HG03565 (cell line): ENCODE measurements around the gene FBXL17.
A peak's percentile ranks its signal among the peaks of the same experiment; 100 is the strongest.

Source experiments
- ATAC-seq: cut with Tn5 transposase; IDR thresholded peaks from one replicate; pipeline ENCODE4 v1.9.1; 2021; ENCODE audit warnings: mild to moderate bottlenecking, moderate library complexity; ENCODE audit not compliant: unreplicated experiment

FBXL17 gene

GRCh38 chr5:107830750-107831149, 551.1 kb downstream of the FBXL17 start:
- ATAC-seq = no peak

DNA sequence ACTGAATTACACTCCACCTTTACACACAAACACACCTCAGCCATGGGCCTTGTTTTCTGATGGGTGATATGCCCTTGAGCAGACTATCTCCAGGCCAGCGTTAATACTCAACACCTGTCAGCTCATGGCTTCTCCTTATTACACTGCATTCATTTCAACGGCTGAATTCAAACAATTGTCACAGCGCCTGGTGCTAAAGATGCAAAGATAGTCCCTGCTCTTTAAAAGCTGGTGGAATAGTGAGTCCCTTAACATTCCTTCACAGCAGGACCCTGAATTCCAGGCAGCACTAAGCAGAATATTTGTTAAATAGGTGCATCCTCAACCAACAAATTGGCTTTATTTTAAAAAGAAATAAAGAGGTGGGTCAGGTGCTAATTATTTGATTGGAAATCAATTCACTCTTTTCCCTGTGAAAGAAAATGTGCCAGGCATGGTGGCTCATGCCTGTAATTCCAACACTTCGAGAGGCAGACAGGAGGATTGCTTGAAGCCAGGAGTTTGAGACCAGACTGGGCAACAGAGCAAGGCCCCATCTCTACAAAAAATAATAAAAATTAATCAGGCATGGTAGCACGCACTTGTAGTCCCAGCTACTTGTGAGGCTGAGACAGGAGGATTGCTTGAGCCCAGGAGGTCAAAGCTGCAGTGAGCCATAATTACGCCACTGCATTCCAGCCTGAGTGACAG, 555.4 kb downstream of the FBXL17 start:
- ATAC-seq = no peak

DNA sequence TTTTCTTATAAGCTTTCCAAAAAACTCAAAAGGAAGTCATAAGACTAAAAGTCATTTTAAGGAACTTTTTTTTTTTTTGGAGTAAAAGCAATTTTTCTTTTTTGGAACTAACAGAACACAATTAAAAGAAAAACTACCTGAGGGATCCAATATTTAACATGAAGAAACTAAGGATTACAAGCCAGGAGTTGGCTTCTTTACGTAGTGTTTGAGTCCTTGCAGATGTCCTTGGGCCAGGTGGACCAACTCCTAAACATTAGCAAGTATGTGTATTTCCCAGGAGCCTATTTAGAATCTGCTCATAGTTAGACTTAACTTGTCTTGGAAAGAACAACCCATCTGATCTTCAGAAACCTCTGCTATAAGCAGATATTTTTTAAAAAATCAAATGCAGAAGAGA, 557.1 kb downstream of the FBXL17 start:
- no peak for ATAC-seq

GRCh38 chr5:107821288-107821687, 560.6 kb downstream of the FBXL17 start:
- no peak for ATAC-seq

GRCh38 chr5:107820429-107820828, 561.5 kb downstream of the FBXL17 start:
- ATAC-seq = no peak

- no peak for ATAC-seq
Observed at GRCh38 chr5:107817951-107818350, 563.9 kb downstream of the FBXL17 start.

DNA sequence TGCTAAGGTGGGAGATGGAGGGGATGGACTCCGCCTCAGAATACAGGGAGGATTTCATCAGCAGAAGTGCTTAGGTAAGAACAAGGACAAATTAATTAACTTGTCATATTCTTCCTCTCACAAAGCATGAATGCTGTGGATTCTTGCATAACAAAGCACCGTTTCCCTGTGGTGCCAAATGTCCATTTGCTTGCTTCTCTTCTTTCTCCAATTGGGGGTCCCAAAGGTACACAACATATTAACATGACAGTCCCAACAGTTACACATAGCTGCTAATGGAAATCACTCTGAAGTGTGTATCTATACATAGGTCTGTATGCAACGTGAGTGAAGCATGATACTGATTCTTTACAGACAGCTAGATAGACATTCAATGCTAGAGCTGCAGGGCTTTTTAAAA, 564.5 kb downstream of the FBXL17 start:
- no peak for ATAC-seq

DNA sequence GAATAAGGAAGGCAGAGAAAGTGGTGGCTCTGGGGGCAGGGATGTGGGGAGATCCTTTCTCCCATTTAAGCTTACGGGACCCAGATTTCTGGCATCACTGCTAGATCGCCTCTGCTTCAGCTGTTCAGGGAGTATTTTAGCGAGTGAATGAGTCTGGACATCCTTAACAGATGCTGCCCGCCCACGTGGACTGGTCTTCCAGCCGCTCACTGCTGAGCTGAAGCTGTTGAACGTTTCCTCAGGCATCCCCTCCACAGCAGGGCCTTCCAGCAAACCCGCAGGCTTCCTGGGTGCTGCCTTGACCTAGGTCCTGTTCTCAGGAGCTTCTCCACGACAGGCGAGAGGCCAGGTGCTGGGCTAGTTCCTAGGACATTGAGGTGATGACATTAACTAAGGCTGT, 566.8 kb downstream of the FBXL17 start:
- no peak for ATAC-seq

DNA sequence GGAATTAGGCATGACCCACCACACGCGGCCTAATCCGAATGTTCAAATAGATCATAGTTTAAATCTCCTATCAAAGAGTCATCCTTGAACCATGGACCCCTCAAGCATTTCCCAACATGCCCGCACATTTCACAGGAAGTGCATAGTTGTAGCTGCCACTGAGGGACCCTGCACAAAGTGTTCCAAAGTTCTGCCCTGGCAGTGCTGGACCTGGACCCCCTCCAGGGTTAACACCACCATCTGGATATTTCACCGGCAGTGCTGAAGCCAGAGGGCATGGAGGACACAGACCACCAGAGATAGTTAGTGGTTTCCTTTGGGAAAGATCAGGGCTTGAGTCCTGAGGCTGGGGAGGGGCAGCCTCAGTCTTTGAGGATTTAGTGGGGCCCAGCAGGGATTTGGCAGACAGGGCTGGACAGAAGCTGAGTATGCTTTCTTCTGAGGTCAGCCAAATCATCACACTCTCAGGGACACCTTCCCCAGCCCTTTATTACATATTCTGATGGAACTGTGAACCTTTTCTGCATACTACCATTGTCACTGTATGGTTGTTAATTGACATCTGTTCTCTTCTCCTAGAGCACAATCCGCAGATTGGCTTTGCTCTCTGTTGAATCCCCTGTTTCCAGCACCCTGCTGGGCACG, 567.6 kb downstream of the FBXL17 start:
- no peak for ATAC-seq

DNA sequence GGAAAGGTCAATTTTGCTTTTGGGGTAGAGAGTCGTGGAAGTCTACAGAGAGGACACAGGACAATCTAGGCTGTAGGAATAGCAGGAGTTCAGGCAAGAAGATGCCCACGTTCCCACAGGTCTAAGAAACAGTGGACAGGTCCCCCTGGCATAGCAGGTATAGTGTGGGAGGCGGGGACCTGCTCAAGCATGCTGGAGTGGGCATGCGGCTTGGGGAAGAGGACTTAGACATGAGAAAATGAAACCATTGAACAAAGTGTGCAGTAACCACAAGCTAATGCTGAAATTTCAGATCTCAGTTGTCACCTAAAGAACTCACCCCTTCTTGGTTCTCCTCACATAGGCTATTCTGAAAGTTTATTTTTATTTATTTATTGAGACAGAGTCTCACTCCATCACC, 568.3 kb downstream of the FBXL17 start:
- ATAC-seq = peak; percentile 89

- ATAC-seq = peak; percentile 71
Observed at GRCh38 chr5:107812570-107813141, 569.2 kb downstream of the FBXL17 start.

- ATAC-seq = no peak
Observed at GRCh38 chr5:107809201-107810034, 572.5 kb downstream of the FBXL17 start.
